ENCODE data around the gene CCR6.

- TF ChIP-seq, protein P1, sequence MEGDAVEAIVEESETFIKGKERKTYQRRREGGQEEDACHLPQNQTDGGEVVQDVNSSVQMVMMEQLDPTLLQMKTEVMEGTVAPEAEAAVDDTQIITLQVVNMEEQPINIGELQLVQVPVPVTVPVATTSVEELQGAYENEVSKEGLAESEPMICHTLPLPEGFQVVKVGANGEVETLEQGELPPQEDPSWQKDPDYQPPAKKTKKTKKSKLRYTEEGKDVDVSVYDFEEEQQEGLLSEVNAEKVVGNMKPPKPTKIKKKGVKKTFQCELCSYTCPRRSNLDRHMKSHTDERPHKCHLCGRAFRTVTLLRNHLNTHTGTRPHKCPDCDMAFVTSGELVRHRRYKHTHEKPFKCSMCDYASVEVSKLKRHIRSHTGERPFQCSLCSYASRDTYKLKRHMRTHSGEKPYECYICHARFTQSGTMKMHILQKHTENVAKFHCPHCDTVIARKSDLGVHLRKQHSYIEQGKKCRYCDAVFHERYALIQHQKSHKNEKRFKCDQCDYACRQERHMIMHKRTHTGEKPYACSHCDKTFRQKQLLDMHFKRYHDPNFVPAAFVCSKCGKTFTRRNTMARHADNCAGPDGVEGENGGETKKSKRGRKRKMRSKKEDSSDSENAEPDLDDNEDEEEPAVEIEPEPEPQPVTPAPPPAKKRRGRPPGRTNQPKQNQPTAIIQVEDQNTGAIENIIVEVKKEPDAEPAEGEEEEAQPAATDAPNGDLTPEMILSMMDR (IDR thresholded peaks at IDR 0.05), result no peak
- no peak for TF ChIP-seq EP300 (IDR thresholded peaks at IDR 0.05)
Observed at GRCh38 chr6:167154895-167155294, 32.0 kb downstream of the CCR6 start.

All from sigmoid colon (tissue), 4 donors.